Ishikawa (cell line): Measurements from ENCODE around the gene MYO5A.

Source experiments
- CEBPB ChIP-seq: IDR thresholded peaks from 2 replicates; pipeline ENCODE4 v1.6.1; 2012
- CREB1 ChIP-seq: IDR thresholded peaks from 2 replicates; pipeline ENCODE4 v1.6.1; 2012; ENCODE audit warnings: low read depth
- EGR1 ChIP-seq: IDR thresholded peaks from 2 replicates; pipeline ENCODE4 v1.6.1; 2012
- EP300 ChIP-seq: IDR thresholded peaks from 2 replicates; pipeline ENCODE4 v1.6.1; 2012; ENCODE audit warnings: borderline replicate concordance
- FOXM1 ChIP-seq: IDR thresholded peaks from 2 replicates; pipeline ENCODE4 v1.6.1; 2012; ENCODE audit warnings: low read depth, borderline replicate concordance
- MAX ChIP-seq: IDR thresholded peaks from 2 replicates; pipeline ENCODE4 v1.6.1; 2012
- NFIC ChIP-seq: IDR thresholded peaks from 2 replicates; pipeline ENCODE4 v1.6.1; 2012
- RAD21 ChIP-seq: IDR thresholded peaks from 2 replicates; pipeline ENCODE4 v1.6.1; 2012; ENCODE audit warnings: low read depth
- REST ChIP-seq: IDR thresholded peaks from 2 replicates; pipeline ENCODE4 v1.6.1; 2012; ENCODE audit warnings: low read depth, mild to moderate bottlenecking
- TAF1 ChIP-seq: IDR thresholded peaks from 2 replicates; pipeline ENCODE4 v1.6.1; 2012; ENCODE audit warnings: low read depth, mild to moderate bottlenecking
- TCF12 ChIP-seq: IDR thresholded peaks from 2 replicates; pipeline ENCODE4 v1.6.1; 2012; ENCODE audit warnings: low read depth
- TEAD4 ChIP-seq: IDR thresholded peaks from 2 replicates; pipeline ENCODE4 v1.6.1; 2012
- USF1 ChIP-seq: IDR thresholded peaks from 2 replicates; pipeline ENCODE4 v1.6.1; 2012
- YY1 ChIP-seq: IDR thresholded peaks from 2 replicates; pipeline ENCODE4 v1.6.1; 2012; ENCODE audit warnings: low read depth
- ZBTB7A ChIP-seq: IDR thresholded peaks from 2 replicates; pipeline ENCODE4 v1.6.1; 2012; ENCODE audit warnings: low read depth

MYO5A gene

GRCh38 chr15:52262364-52262763 is 266.3 kb downstream of the MYO5A start:
- no peak for TF ChIP-seq EP300
- TF ChIP-seq NFIC, result no peak
- no peak for TF ChIP-seq CREB1
- no peak for TF ChIP-seq YY1

- peak; percentile 92 for TF ChIP-seq EP300
- 0 out of 2 replicates have a peak, but pooled peaks have one; percentile 20 for TF ChIP-seq USF1
- TF ChIP-seq CREB1, result no peak; the same call in 1 of the 2 replicates
- no peak for TF ChIP-seq REST
- no peak for TF ChIP-seq EGR1
- TF ChIP-seq TCF12, result peak; percentile 85
- TF ChIP-seq CEBPB, result no peak; the same call in 1 of the 2 replicates
- peak; percentile 85 for TF ChIP-seq FOXM1
- peak; percentile 44; the same call in 1 of the 2 replicates for TF ChIP-seq YY1
- peak; percentile 11; the same call in 1 of the 2 replicates for TF ChIP-seq RAD21
- no peak for TF ChIP-seq TAF1
- TF ChIP-seq ZBTB7A, result 0 out of 2 replicates have a peak, but pooled peaks have one; percentile 52
- peak; percentile 62 for TF ChIP-seq NFIC
- TF ChIP-seq MAX, result peak; percentile 61; the same call in 1 of the 2 replicates
- TF ChIP-seq TEAD4, result peak; percentile 70
Measured at GRCh38 chr15:52261498-52262242, 267.0 kb downstream of the MYO5A start.

GRCh38 chr15:52261026-52261425 is 267.7 kb downstream of the MYO5A start:
- no peak for TF ChIP-seq REST
- no peak for TF ChIP-seq YY1

- TF ChIP-seq RAD21 (no peak), EP300 (no peak), TCF12 (no peak), USF1 (no peak), TAF1 (no peak), FOXM1 (no peak), CREB1 (no peak), CEBPB (no peak), EGR1 (no peak), NFIC (no peak), REST (no peak), ZBTB7A (no peak), MAX (no peak), YY1 (no peak), TEAD4 (no peak)
Measured at GRCh38 chr15:52259503-52259902, 269.2 kb downstream of the MYO5A start.
